Measurements from ENCODE around the gene HTR2B.
A peak's percentile ranks its signal among the peaks of the same experiment; 100 is the strongest.

The HTR2B gene

GRCh38 chr2:231132129-231132528 lies 7.3 kb upstream of the HTR2B start:
- Histone ChIP-seq H2BK15ac (replicated peaks; ENCODE audit: low read depth) (no peak overlapping the region), H3K27ac (ENCODE audit: low read depth, low read length) (no peak overlapping the region), H4K5ac (ENCODE audit: low read length) (no peak overlapping the region), H3K18ac (ENCODE audit: low read length) (no peak overlapping the region), H3K23ac (ENCODE audit: low read length) (no peak overlapping the region), H3K79me2 (ENCODE audit: control insufficient read depth, insufficient read depth, low read length) (no peaks in the 10 kb centered on the region), H3K79me1 (ENCODE audit: low read length) (peaks cover 2% of the 10 kb centered on the region), H3K36me3 (ENCODE audit: control insufficient read depth, insufficient read depth, low read length) (no peaks in the 10 kb centered on the region), H2AK5ac (ENCODE audit: low read length) (no peak overlapping the region), H3K4ac (ENCODE audit: low read depth, low read length) (no peak overlapping the region), H3K4me3 (ENCODE audit: low read length) (no peak overlapping the region), H3K27me3 (ENCODE audit: insufficient read depth, low read length, poor library complexity) (no peaks in the 10 kb centered on the region), H3K56ac (ENCODE audit: low read length) (no peak overlapping the region), H2BK120ac (ENCODE audit: low read depth, low read length) (no peak overlapping the region), H4K8ac (ENCODE audit: low read depth, low read length) (no peak overlapping the region), H3K4me2 (ENCODE audit: low read length) (no peak overlapping the region), H3K4me1 (ENCODE audit: control insufficient read depth, low read depth, low read length) (peaks cover 3% of the 10 kb centered on the region), H2BK5ac (ENCODE audit: low read length) (no peak overlapping the region), H3K9ac (ENCODE audit: low read length) (no peak overlapping the region)
- DNase-seq: peak; percentile 59
- no CpG with 5 or more reads among the region's 1 CpG for WGBS (ENCODE audit: extremely low coverage, insufficient coverage, low lambda C conversion rate)

GRCh38 chr2:231130336-231131056 lies 5.7 kb upstream of the HTR2B start:
- no peaks in the 10 kb centered on the region for H3K79me2 ChIP-seq (ENCODE audit: control insufficient read depth, insufficient read depth, low read length)
- H4K8ac ChIP-seq (ENCODE audit: low read depth, low read length): no peak overlapping the region
- no peak overlapping the region for H3K4ac ChIP-seq (ENCODE audit: low read depth, low read length)
- H3K18ac ChIP-seq (ENCODE audit: low read length): no peak overlapping the region
- H3K27ac ChIP-seq (ENCODE audit: low read depth, low read length): no peak overlapping the region
- WGBS (ENCODE audit: extremely low coverage, insufficient coverage, low lambda C conversion rate): 100% methylated on average over 1 of the region's 6 CpGs
- no peak overlapping the region for H3K4me3 ChIP-seq (ENCODE audit: low read length)
- no peaks in the 10 kb centered on the region for H3K36me3 ChIP-seq (ENCODE audit: control insufficient read depth, insufficient read depth, low read length)
- no peak overlapping the region for H2BK15ac ChIP-seq (replicated peaks; ENCODE audit: low read depth)
- no peak overlapping the region for H3K56ac ChIP-seq (ENCODE audit: low read length)
- no peak overlapping the region for H3K4me2 ChIP-seq (ENCODE audit: low read length)
- no peak overlapping the region for H2BK5ac ChIP-seq (ENCODE audit: low read length)
- H3K79me1 ChIP-seq (ENCODE audit: low read length): peaks cover 2% of the 10 kb centered on the region
- H3K27me3 ChIP-seq (ENCODE audit: insufficient read depth, low read length, poor library complexity): no peaks in the 10 kb centered on the region
- H3K23ac ChIP-seq (ENCODE audit: low read length): no peak overlapping the region
- no peak for DNase-seq
- no peak overlapping the region for H2BK120ac ChIP-seq (ENCODE audit: low read depth, low read length)
- H2AK5ac ChIP-seq (ENCODE audit: low read length): no peak overlapping the region
- no peak overlapping the region for H4K5ac ChIP-seq (ENCODE audit: low read length)
- H3K9ac ChIP-seq (ENCODE audit: low read length): no peak overlapping the region
- H3K4me1 ChIP-seq (ENCODE audit: control insufficient read depth, low read depth, low read length): peaks cover 3% of the 10 kb centered on the region

GRCh38 chr2:231129216-231129615 lies 4.4 kb upstream of the HTR2B start:
- Histone ChIP-seq H3K56ac (ENCODE audit: low read length) (no peak overlapping the region), H3K4ac (ENCODE audit: low read depth, low read length) (no peak overlapping the region), H3K27ac (ENCODE audit: low read depth, low read length) (no peak overlapping the region), H3K36me3 (ENCODE audit: control insufficient read depth, insufficient read depth, low read length) (no peaks in the 10 kb centered on the region), H3K4me1 (ENCODE audit: control insufficient read depth, low read depth, low read length) (peaks cover 3% of the 10 kb centered on the region), H3K79me1 (ENCODE audit: low read length) (peaks cover 2% of the 10 kb centered on the region), H3K4me3 (ENCODE audit: low read length) (no peak overlapping the region), H3K9ac (ENCODE audit: low read length) (no peak overlapping the region), H3K4me2 (ENCODE audit: low read length) (no peak overlapping the region), H2BK120ac (ENCODE audit: low read depth, low read length) (no peak overlapping the region), H3K18ac (ENCODE audit: low read length) (no peak overlapping the region), H3K27me3 (ENCODE audit: insufficient read depth, low read length, poor library complexity) (no peaks in the 10 kb centered on the region), H2AK5ac (ENCODE audit: low read length) (no peak overlapping the region), H2BK5ac (ENCODE audit: low read length) (no peak overlapping the region), H2BK15ac (replicated peaks; ENCODE audit: low read depth) (no peak overlapping the region), H4K5ac (ENCODE audit: low read length) (no peak overlapping the region), H3K23ac (ENCODE audit: low read length) (no peak overlapping the region), H3K79me2 (ENCODE audit: control insufficient read depth, insufficient read depth, low read length) (no peaks in the 10 kb centered on the region), H4K8ac (ENCODE audit: low read depth, low read length) (no peak overlapping the region)
- no peak for DNase-seq
- WGBS (ENCODE audit: extremely low coverage, insufficient coverage, low lambda C conversion rate): no CpG with 5 or more reads among the region's 1 CpG

GRCh38 chr2:231128541-231128940 lies 3.7 kb upstream of the HTR2B start:
- Histone ChIP-seq H4K8ac (ENCODE audit: low read depth, low read length) (no peak overlapping the region), H3K9ac (ENCODE audit: low read length) (no peak overlapping the region), H3K36me3 (ENCODE audit: control insufficient read depth, insufficient read depth, low read length) (no peaks in the 10 kb centered on the region), H2BK5ac (ENCODE audit: low read length) (no peak overlapping the region), H4K5ac (ENCODE audit: low read length) (no peak overlapping the region), H3K56ac (ENCODE audit: low read length) (no peak overlapping the region), H3K27me3 (ENCODE audit: insufficient read depth, low read length, poor library complexity) (no peaks in the 10 kb centered on the region), H3K4me3 (ENCODE audit: low read length) (no peak overlapping the region), H3K79me2 (ENCODE audit: control insufficient read depth, insufficient read depth, low read length) (no peaks in the 10 kb centered on the region), H2AK5ac (ENCODE audit: low read length) (no peak overlapping the region), H2BK15ac (replicated peaks; ENCODE audit: low read depth) (no peak overlapping the region), H3K4ac (ENCODE audit: low read depth, low read length) (no peak overlapping the region), H3K79me1 (ENCODE audit: low read length) (peaks cover 2% of the 10 kb centered on the region), H3K18ac (ENCODE audit: low read length) (no peak overlapping the region), H3K27ac (ENCODE audit: low read depth, low read length) (no peak overlapping the region), H2BK120ac (ENCODE audit: low read depth, low read length) (no peak overlapping the region), H3K4me1 (ENCODE audit: control insufficient read depth, low read depth, low read length) (peaks cover 4% of the 10 kb centered on the region), H3K23ac (ENCODE audit: low read length) (no peak overlapping the region), H3K4me2 (ENCODE audit: low read length) (no peak overlapping the region)
- DNase-seq: peak; percentile 69

- no peak for DNase-seq
- Histone ChIP-seq H3K56ac (ENCODE audit: low read length) (no peak overlapping the region), H3K4me1 (ENCODE audit: control insufficient read depth, low read depth, low read length) (peaks cover 5% of the 10 kb centered on the region), H3K23ac (ENCODE audit: low read length) (no peak overlapping the region), H3K9ac (ENCODE audit: low read length) (no peak overlapping the region), H3K27me3 (ENCODE audit: insufficient read depth, low read length, poor library complexity) (no peaks in the 10 kb centered on the region), H3K4me2 (ENCODE audit: low read length) (no peak overlapping the region), H2BK5ac (ENCODE audit: low read length) (no peak overlapping the region), H3K18ac (ENCODE audit: low read length) (no peak overlapping the region), H3K79me1 (ENCODE audit: low read length) (peaks cover 2% of the 10 kb centered on the region), H3K79me2 (ENCODE audit: control insufficient read depth, insufficient read depth, low read length) (no peaks in the 10 kb centered on the region), H2AK5ac (ENCODE audit: low read length) (no peak overlapping the region), H2BK15ac (replicated peaks; ENCODE audit: low read depth) (no peak overlapping the region), H3K4me3 (ENCODE audit: low read length) (no peak overlapping the region), H2BK120ac (ENCODE audit: low read depth, low read length) (no peak overlapping the region), H3K27ac (ENCODE audit: low read depth, low read length) (no peak overlapping the region), H4K5ac (ENCODE audit: low read length) (no peak overlapping the region), H4K8ac (ENCODE audit: low read depth, low read length) (no peak overlapping the region), H3K4ac (ENCODE audit: low read depth, low read length) (no peak overlapping the region), H3K36me3 (ENCODE audit: control insufficient read depth, insufficient read depth, low read length) (no peaks in the 10 kb centered on the region)
- no CpG with 5 or more reads among the region's 1 CpG for WGBS (ENCODE audit: extremely low coverage, insufficient coverage, low lambda C conversion rate)
Measured at GRCh38 chr2:231127936-231128335, 3.1 kb upstream of the HTR2B start.

GRCh38 chr2:231127480-231127879 lies 2.6 kb upstream of the HTR2B start:
- Histone ChIP-seq H4K5ac (ENCODE audit: low read length) (no peak overlapping the region), H3K4ac (ENCODE audit: low read depth, low read length) (no peak overlapping the region), H3K4me2 (ENCODE audit: low read length) (no peak overlapping the region), H2BK15ac (replicated peaks; ENCODE audit: low read depth) (no peak overlapping the region), H3K27me3 (ENCODE audit: insufficient read depth, low read length, poor library complexity) (no peaks in the 10 kb centered on the region), H3K4me3 (ENCODE audit: low read length) (no peak overlapping the region), H3K27ac (ENCODE audit: low read depth, low read length) (no peak overlapping the region), H2BK5ac (ENCODE audit: low read length) (no peak overlapping the region), H3K79me2 (ENCODE audit: control insufficient read depth, insufficient read depth, low read length) (no peaks in the 10 kb centered on the region), H3K18ac (ENCODE audit: low read length) (no peak overlapping the region), H2AK5ac (ENCODE audit: low read length) (no peak overlapping the region), H3K56ac (ENCODE audit: low read length) (no peak overlapping the region), H2BK120ac (ENCODE audit: low read depth, low read length) (no peak overlapping the region), H3K9ac (ENCODE audit: low read length) (no peak overlapping the region), H3K23ac (ENCODE audit: low read length) (no peak overlapping the region), H3K79me1 (ENCODE audit: low read length) (peaks cover 2% of the 10 kb centered on the region), H4K8ac (ENCODE audit: low read depth, low read length) (no peak overlapping the region), H3K36me3 (ENCODE audit: control insufficient read depth, insufficient read depth, low read length) (no peaks in the 10 kb centered on the region), H3K4me1 (ENCODE audit: control insufficient read depth, low read depth, low read length) (peaks cover 5% of the 10 kb centered on the region)
- WGBS (ENCODE audit: extremely low coverage, insufficient coverage, low lambda C conversion rate): no CpG with 5 or more reads among the region's 9 CpGs
- no peak for DNase-seq

Data from mesendoderm (in vitro differentiated cells).